Measurements from ENCODE around the gene IL22. TPM values are rescaled to one million over a fixed set of nuclear protein-coding genes. Genes with fewer than 3 reads are reported as not detected.

Gene IL22
- total RNA-seq, 1 experiment from 2014 or later: not detected

DNA sequence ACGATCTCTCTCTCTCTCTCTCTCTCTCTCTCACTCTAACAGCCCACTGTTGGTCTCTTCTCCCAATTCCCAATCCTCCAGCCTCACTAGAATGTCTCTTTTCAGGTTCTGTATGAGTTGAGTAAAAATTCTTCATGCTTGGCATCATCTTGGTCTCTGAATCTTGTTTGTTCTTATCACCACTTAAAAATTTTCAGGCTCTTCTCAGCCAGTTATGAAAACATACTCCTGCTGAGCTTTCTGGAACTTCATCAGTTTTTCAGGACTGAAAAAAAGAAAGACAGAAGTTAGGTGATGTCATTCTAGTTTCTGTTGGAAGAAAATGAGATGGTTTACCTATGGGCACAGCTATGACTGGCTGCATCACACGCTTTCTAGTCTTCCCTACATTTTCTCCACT, 11.5 kb upstream of the IL22 start:
- no peak overlapping the region for H3K27ac Mint-ChIP-seq
- no peaks in the 10 kb centered on the region for H3K4me1 ChIP-seq (ENCODE audit: insufficient read depth, low read length)
- no peaks in the 10 kb centered on the region for H3K9me3 Mint-ChIP-seq

More for the DNA sequence above, 11.5 kb upstream of the IL22 start:
- Histone ChIP-seq H3K4me2 (ENCODE audit: insufficient read depth, insufficient read length, low read length) (no peak overlapping the region), H3K9ac (ENCODE audit: extremely low read depth, insufficient read length, low read length) (no peak overlapping the region), H3K79me1 (ENCODE audit: insufficient read depth, low read depth, low read length, poor library complexity, severe bottlenecking) (no peaks in the 10 kb centered on the region), H3K27me3 (ENCODE audit: insufficient read depth, low read length) (no peaks in the 10 kb centered on the region), H2BK15ac (ENCODE audit: low read depth, low read length) (no peak overlapping the region), H3K9me3 (ENCODE audit: control insufficient read depth, low read depth, low read length) (no peaks in the 10 kb centered on the region), H2BK20ac (ENCODE audit: low read depth, low read length, poor library complexity, severe bottlenecking) (no peak overlapping the region), H4K5ac (ENCODE audit: insufficient read length, low read depth, low read length) (no peak overlapping the region), H3K18ac (ENCODE audit: insufficient read length, low read depth, low read length) (no peak overlapping the region), H2AK5ac (ENCODE audit: insufficient read length, low read length) (no peak overlapping the region), H3K23me2 (ENCODE audit: insufficient read length, low read depth, low read length, poor library complexity, severe bottlenecking) (no peaks in the 10 kb centered on the region), H3K23ac (ENCODE audit: insufficient read length, low read depth, low read length) (no peak overlapping the region), H3K14ac (ENCODE audit: insufficient read depth, low read length) (no peak overlapping the region), H2AFZ (ENCODE audit: low read length) (no peak overlapping the region), H3T11ph (ENCODE audit: low read length) (no peak overlapping the region), H3K27ac (ENCODE audit: insufficient read length, low read depth, low read length) (no peak overlapping the region), H4K20me1 (ENCODE audit: control insufficient read depth, insufficient read depth, insufficient read length) (no peaks in the 10 kb centered on the region), H2BK5ac (ENCODE audit: insufficient read length, low read length) (no peak overlapping the region), H2BK120ac (ENCODE audit: low read depth, low read length, poor library complexity, severe bottlenecking) (no peak overlapping the region), H3K56ac (ENCODE audit: insufficient read length, low read depth, low read length) (no peak overlapping the region), H3K79me2 (ENCODE audit: insufficient read depth, low read length) (no peaks in the 10 kb centered on the region), H3K4ac (ENCODE audit: low read depth, low read length) (no peak overlapping the region), H4K8ac (replicated peaks; ENCODE audit: insufficient read length, low read depth, low read length) (no peak overlapping the region), H4K91ac (ENCODE audit: insufficient read length, low read depth, low read length) (no peak overlapping the region), H2BK12ac (ENCODE audit: insufficient read length, low read depth, low read length) (no peak overlapping the region)
- Mint-ChIP-seq H3K4me3 (no peak overlapping the region), H3K36me3 (ENCODE audit: insufficient read depth in 1 of 3, low read depth in 3 of 3) (no peaks in the 10 kb centered on the region), H3K27me3 (ENCODE audit: low read depth) (no peaks in the 10 kb centered on the region; the same call in 1 of the 2 replicates), H3K4me1 (peaks cover 0 to 3% of the 10 kb centered on the region in 2 experiments; a peak in 1 of 4 replicates)
- TF ChIP-seq, protein P1, sequence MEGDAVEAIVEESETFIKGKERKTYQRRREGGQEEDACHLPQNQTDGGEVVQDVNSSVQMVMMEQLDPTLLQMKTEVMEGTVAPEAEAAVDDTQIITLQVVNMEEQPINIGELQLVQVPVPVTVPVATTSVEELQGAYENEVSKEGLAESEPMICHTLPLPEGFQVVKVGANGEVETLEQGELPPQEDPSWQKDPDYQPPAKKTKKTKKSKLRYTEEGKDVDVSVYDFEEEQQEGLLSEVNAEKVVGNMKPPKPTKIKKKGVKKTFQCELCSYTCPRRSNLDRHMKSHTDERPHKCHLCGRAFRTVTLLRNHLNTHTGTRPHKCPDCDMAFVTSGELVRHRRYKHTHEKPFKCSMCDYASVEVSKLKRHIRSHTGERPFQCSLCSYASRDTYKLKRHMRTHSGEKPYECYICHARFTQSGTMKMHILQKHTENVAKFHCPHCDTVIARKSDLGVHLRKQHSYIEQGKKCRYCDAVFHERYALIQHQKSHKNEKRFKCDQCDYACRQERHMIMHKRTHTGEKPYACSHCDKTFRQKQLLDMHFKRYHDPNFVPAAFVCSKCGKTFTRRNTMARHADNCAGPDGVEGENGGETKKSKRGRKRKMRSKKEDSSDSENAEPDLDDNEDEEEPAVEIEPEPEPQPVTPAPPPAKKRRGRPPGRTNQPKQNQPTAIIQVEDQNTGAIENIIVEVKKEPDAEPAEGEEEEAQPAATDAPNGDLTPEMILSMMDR (conservative IDR thresholded peaks at IDR 0.05): no peak
- no peak for DNase-seq
- no CpG with 5 or more reads among the region's 2 CpGs for WGBS (ENCODE audit: extremely low coverage, insufficient read length, low lambda C conversion rate)
